Activated CD8-positive, alpha-beta T cell treated with anti-CD3 and anti-CD28 coated beads for 36 hours (primary cell): ENCODE data around the gene PARP2. TPM values are rescaled to one million over a fixed set of nuclear protein-coding genes. Genes with fewer than 3 reads are reported as not detected.

Experiments used
- ATAC-seq: fragments of 200-7000 bp; cut with Tn5 transposase; one replicate; pipeline ENCODE4 v1.10.0; 2021; ENCODE audit warnings: mild to moderate bottlenecking, moderate library complexity
- CTCF ChIA-PET: fragments of 350-600 bp; sonication (Branson Sonifier 250); formaldehyde crosslinking; loops from one replicate; lab custom pipeline; 2021; ENCODE audit warnings: antibody characterized with exemption; lab: Charles Lee
- POLR2A ChIA-PET: fragments of 350-600 bp; sonication (Branson Sonifier 250); formaldehyde crosslinking; loops from one replicate; lab custom pipeline; 2021; ENCODE audit warnings: antibody characterized with exemption; lab: Charles Lee
- DNase-seq: peaks from one replicate; pipeline ENCODE4 v3.0.0-alpha.2; 2020
- H3K27ac Mint-ChIP-seq: one replicate; pipeline ENCODE4 v1.8.0; 2021; ENCODE audit warnings: mild to moderate bottlenecking, mixed read lengths
- H3K27me3 Mint-ChIP-seq: one replicate; pipeline ENCODE4 v1.8.0; 2021; ENCODE audit warnings: mixed read lengths
- H3K36me3 Mint-ChIP-seq: one replicate; pipeline ENCODE4 v1.8.0; 2021; ENCODE audit warnings: low read depth, mixed read lengths
- H3K4me1 Mint-ChIP-seq: one replicate; pipeline ENCODE4 v1.8.0; 2021; ENCODE audit warnings: low read depth, mixed read lengths
- H3K4me3 Mint-ChIP-seq: one replicate; pipeline ENCODE4 v1.8.0; 2021; ENCODE audit warnings: mild to moderate bottlenecking, moderate library complexity, mixed read lengths
- H3K9me3 Mint-ChIP-seq: one replicate; pipeline ENCODE4 v1.8.0; 2021; ENCODE audit warnings: mixed read lengths
- CTCF ChIP-seq: fragments of 200-600 bp; IDR thresholded peaks from one replicate; pipeline ENCODE4 v1.8.0; 2022; ENCODE audit warnings: antibody characterized with exemption, mild to moderate bottlenecking
- intact Hi-C: fragments of 100-400 bp; cut with micrococcal nuclease; formaldehyde crosslinking; loops from one replicate; pipeline ENCODE4 v1.10.0; 2022
- total RNA-seq, 2 experiments: library from RNA; stranded (reverse); gene quantifications; one replicate each; pipeline ENCODE4 v1.2.3, GENCODE V29; 2021

PARP2 gene
- total RNA-seq, 2 experiments from 2014 or later, result 45.7 to 46.5 TPM

DNA sequence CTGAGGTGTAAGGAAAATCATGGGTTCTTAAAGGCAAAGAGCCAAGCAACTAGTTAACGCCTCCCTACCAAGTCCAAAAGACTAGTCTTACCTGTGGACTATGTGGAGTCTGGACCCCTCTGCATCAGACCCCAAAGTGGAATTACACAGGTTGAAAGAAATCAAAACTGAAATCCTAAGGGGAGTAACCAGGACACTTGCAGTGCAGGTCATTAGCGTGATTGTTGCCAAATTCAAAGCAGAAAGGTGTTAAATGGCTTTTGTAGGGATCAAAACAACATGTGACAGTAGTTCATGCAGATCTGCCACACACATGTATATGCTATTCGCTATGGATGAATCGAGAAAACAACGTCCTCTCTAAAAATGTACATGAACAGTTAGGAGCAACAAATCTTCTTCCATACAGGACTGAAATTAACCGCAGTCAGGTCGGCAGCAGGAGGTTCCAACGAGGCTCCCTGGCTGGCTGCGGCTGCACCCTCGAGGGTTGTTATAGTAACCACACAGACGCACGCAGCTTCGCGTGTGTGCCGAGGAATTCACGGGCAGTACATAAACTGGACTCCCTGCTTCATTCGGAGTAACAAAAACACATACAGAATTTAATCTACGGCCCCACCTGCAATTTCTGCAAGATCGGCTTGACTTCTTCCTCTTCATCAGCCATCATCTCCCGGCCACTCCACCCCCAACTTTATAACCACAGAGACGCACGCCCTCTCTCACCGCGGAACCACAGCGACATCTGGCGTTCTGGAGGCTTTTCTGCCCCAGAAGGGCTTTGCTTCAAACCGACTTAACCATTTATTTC lies 38.0 kb upstream of the PARP2 start, which contains the start of gene TTC5:
TTC5 (minus strand) TSS at position 687 of the 814 bp plus-strand sequence; CDS start at position 673, 14 bp downstream.
- Mint-ChIP-seq H3K9me3 (no peaks in the 10 kb centered on the region), H3K27me3 (no peaks in the 10 kb centered on the region), H3K36me3 (peaks cover 10% of the 10 kb centered on the region), H3K4me3 (peak within 1 kb of the TSS; percentile 97), H3K4me1 (peaks cover 23% of the 10 kb centered on the region), H3K27ac (peak within 1 kb of the TSS; percentile 87)
- peak; percentile 78 for TF ChIP-seq CTCF
- DNase-seq (peak; percentile 89), ATAC-seq (peak; percentile 98)
- POLR2A ChIA-PET, result interaction anchor here (2.2 kb wide), 1 partner anchor 38 kb away, joined by 6 read pairs; the partner anchor contains the start of gene PARP2
- CTCF ChIA-PET, result interaction anchor here (0.9 to 1.8 kb wide), 8 partner anchors 10 to 376 kb away, joined by 3 to 10 read pairs (median 4); no protein-coding TSS in a partner anchor
- intact Hi-C loops, result no loop called here

DNA sequence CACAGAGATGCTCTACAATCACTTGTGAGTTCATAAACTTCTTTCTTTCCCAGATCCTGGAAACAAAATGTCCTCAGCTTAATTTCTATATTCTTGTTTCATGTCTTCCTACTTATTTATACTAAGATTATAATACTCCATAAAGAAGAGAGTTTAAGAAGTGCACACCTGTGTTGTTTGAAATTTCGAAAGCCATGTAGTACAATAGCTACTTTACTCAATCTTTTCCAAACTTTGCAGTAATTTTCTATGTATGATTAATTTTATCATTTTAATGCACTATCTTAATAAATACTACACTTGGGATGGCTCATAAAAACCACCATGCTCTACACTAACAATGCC lies 37.4 kb upstream of the PARP2 start:
- no peak for DNase-seq
- ATAC-seq, result no peak
- Mint-ChIP-seq H3K9me3 (no peaks in the 10 kb centered on the region), H3K36me3 (peaks cover 8% of the 10 kb centered on the region), H3K4me1 (peaks cover 23% of the 10 kb centered on the region), H3K27ac (no peak overlapping the region), H3K4me3 (peak overlapping the region; percentile 97), H3K27me3 (no peaks in the 10 kb centered on the region)
- no peak for TF ChIP-seq CTCF
- ChIA-PET CTCF (interaction anchor here (0.9 to 1.8 kb wide), 8 partner anchors 10 to 375 kb away, joined by 3 to 10 read pairs (median 4); no protein-coding TSS in a partner anchor), POLR2A (interaction anchor here (1.1 to 2.2 kb wide), 2 partner anchors 36 to 37 kb away, joined by 4 to 6 read pairs; partner anchors contain the start of gene PARP2)
- intact Hi-C loops, result no loop called here

- H3K9me3 Mint-ChIP-seq, result no peaks in the 10 kb centered on the region
- intact Hi-C loops, result no loop called here
- H3K36me3 Mint-ChIP-seq, result peaks cover 55% of the 10 kb centered on the region
- no peaks in the 10 kb centered on the region for H3K27me3 Mint-ChIP-seq
- H3K4me1 Mint-ChIP-seq, result no peaks in the 10 kb centered on the region
- ATAC-seq, result no peak
- H3K27ac Mint-ChIP-seq, result no peak overlapping the region
- no peak for TF ChIP-seq CTCF
- no peak for DNase-seq
- CTCF ChIA-PET, result no interaction called here
- no peak overlapping the region for H3K4me3 Mint-ChIP-seq
- POLR2A ChIA-PET, result no interaction called here
These were observed 29.4 kb upstream of the PARP2 start for GRCh38 chr14:20314026-20314425.

DNA sequence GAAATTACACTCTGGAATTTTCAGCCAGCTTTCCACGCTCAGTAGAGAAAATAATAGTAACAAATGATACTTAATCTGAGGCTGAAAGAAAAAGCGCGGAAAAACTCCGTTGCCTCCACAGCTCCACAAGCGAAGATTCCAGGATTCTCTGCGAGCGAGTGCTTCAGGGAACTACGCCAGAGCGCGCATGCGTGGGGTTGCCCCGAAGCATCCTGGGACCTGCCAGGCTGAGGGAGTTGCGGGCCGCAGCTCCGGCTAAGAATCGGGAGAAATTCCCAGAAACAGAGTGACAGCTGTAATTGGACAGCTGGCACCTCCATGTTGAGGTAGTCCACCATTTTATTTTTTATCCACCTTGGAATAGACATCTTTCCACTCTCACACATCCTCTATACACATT lies 25.7 kb upstream of the PARP2 start:
- TF ChIP-seq CTCF, result no peak
- CTCF ChIA-PET, result interaction anchor here (0.9 to 2.8 kb wide), 3 partner anchors 9 to 373 kb away, joined by 3 to 19 read pairs (median 9); partner anchors contain the start of gene TTC5
- DNase-seq, result no peak
- no peak for ATAC-seq
- POLR2A ChIA-PET, result interaction anchor here (1.2 kb wide), 1 partner anchor 21 kb away, joined by 3 read pairs; no protein-coding TSS in a partner anchor
- Mint-ChIP-seq H3K27ac (no peak overlapping the region), H3K9me3 (no peaks in the 10 kb centered on the region), H3K27me3 (no peaks in the 10 kb centered on the region), H3K36me3 (peaks cover 60% of the 10 kb centered on the region), H3K4me3 (no peak overlapping the region), H3K4me1 (no peaks in the 10 kb centered on the region)
- intact Hi-C loops, result no loop called here
